Fibroblast of upper back skin (primary cell): Measurements from ENCODE around the gene MUS81.
"Not testable (repeated sequence)": the region's sequence is repeated elsewhere in the genome, so short reads cannot be mapped to it uniquely, and the experiment has no call there.

Experiments used
- DNase-seq: peaks from one replicate; pipeline ENCODE4 v3.0.0-alpha.2; 2013

MUS81 gene

GRCh38 chr11:65847746-65848145 is 12.5 kb upstream of the MUS81 start:
- no peak for DNase-seq

GRCh38 chr11:65848693-65849092 is 11.5 kb upstream of the MUS81 start:
- DNase-seq: not testable (repeated sequence)

GRCh38 chr11:65849366-65849765 is 10.9 kb upstream of the MUS81 start:
- no peak for DNase-seq

GRCh38 chr11:65849771-65850216 is 10.4 kb upstream of the MUS81 start:
- DNase-seq: no peak

- DNase-seq: no peak
Measured at GRCh38 chr11:65850217-65851082, 9.8 kb upstream of the MUS81 start.

- DNase-seq: no peak
Measured at GRCh38 chr11:65851083-65851579, 9.1 kb upstream of the MUS81 start.

- DNase-seq: no peak
Measured at GRCh38 chr11:65851811-65852507, 8.3 kb upstream of the MUS81 start.

- DNase-seq: no peak
Measured at GRCh38 chr11:65852508-65853245, 7.6 kb upstream of the MUS81 start.

GRCh38 chr11:65853246-65853979 is 6.8 kb upstream of the MUS81 start:
- no peak for DNase-seq

- DNase-seq: no peak
Measured at GRCh38 chr11:65854161-65854592, 6.1 kb upstream of the MUS81 start.

GRCh38 chr11:65854852-65855837 is 5.1 kb upstream of the MUS81 start:
- DNase-seq: no peak

- no peak for DNase-seq
Measured at GRCh38 chr11:65855927-65856363, 4.3 kb upstream of the MUS81 start.

- no peak for DNase-seq
Measured at GRCh38 chr11:65856689-65857499, 3.3 kb upstream of the MUS81 start.

GRCh38 chr11:65857500-65857852 is 2.8 kb upstream of the MUS81 start:
- no peak for DNase-seq

- peak; percentile 98 for DNase-seq
Measured at GRCh38 chr11:65857853-65858680, 2.2 kb upstream of the MUS81 start, which contains the start of gene CFL1. Gene CFL1, minus strand, starts transcription at chr11:65858180. Its CDS starts 81 bp downstream, at chr11:65858099.

- no peak for DNase-seq
Measured at GRCh38 chr11:65858681-65859087, 1.5 kb upstream of the MUS81 start.

- peak; percentile 100 for DNase-seq
Measured at GRCh38 chr11:65859095-65859811, 980 bp upstream of the MUS81 start.

GRCh38 chr11:65859812-65860277 is 388 bp upstream of the MUS81 start:
- DNase-seq: no peak

- no peak for DNase-seq
Measured at GRCh38 chr11:65861165-65861505, 902 bp downstream of the MUS81 start.
